ENCODE measurements around the gene TMEM215.
"Not testable (repeated sequence)": the region's sequence is repeated elsewhere in the genome, so short reads cannot be mapped to it uniquely, and the experiment has no call there.

TMEM215 gene

DNA sequence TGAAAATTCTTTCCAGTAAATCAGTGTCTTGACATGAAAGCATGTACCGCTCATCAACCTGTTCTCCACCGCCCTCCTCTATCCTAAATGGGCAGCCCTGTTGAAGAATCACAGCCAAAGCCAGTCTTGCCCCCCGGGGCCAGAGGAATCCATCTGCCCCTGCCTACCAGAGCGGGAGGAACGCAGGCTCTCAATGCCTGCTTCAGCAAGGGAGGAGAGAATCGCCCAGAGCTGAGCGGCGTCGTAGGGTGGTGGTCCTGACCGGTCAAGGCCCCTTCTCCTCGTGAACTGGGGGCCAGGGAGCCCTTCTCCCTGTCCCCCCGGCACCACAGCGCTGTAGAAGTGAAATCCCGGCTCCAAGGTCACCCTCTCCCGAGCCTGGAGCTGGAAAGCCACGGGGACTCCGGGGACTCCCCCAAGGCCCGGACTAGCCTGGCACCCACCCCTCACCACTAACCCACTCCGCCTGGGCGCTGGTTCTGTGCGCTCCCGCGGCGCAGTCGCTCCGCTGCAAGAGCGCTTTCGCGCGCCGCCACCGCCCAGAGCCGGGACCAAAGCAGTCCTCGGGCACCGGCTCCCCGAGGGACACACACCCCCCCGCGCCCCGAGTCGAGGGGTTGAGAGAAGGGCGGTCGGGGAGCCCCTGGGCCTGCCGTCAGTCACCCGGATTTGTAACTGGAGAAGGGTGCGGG, 718 bp upstream of the TMEM215 start:
- Histone ChIP-seq H3K9ac (ENCODE audit: low read length) (peak overlapping the region; percentile 28), H3K27me3 (ENCODE audit: control insufficient read depth, insufficient read depth, low read length) (peaks cover 78% of the 10 kb centered on the region)

DNA sequence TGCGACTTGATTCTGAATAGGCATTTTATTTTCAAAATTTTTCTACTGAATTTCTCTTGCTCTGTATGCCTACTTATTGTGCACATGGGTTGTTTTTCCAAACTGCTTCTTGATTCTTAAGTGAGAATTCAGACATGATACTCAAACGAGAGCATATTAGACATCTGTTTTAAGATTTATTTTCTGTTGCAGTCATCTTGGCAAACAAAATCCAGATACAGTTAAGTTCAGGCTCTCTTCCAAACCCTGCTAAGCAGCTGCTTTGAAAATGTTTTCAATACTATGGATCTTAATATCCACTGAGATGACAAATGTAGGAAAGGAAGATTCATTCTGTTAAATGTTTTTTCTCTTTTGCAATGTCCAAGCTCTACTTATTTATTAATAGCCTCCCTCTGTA, 4.5 kb downstream of the TMEM215 start:
- Histone ChIP-seq H3K9ac (ENCODE audit: low read length) (no peak overlapping the region), H3K4me1 (ENCODE audit: control insufficient read depth, low read depth, low read length) (no peaks in the 10 kb centered on the region), H3K9me3 (ENCODE audit: control insufficient read depth, low read depth, low read length) (no peaks in the 10 kb centered on the region), H3K36me3 (ENCODE audit: control insufficient read depth, low read depth, low read length) (no peaks in the 10 kb centered on the region), H3K4me3 (ENCODE audit: low read length) (no peak overlapping the region), H3K27me3 (ENCODE audit: control insufficient read depth, insufficient read depth, low read length) (peaks cover 48% of the 10 kb centered on the region), H3K27ac (ENCODE audit: low read length) (no peak overlapping the region)

More for the DNA sequence above, 718 bp upstream of the TMEM215 start:
- no peak overlapping the region for H3K27ac ChIP-seq (ENCODE audit: low read length)
- H3K36me3 ChIP-seq (ENCODE audit: control insufficient read depth, low read depth, low read length) = no peaks in the 10 kb centered on the region
- no peaks in the 10 kb centered on the region for H3K9me3 ChIP-seq (ENCODE audit: control insufficient read depth, low read depth, low read length)
- H3K4me1 ChIP-seq (ENCODE audit: control insufficient read depth, low read depth, low read length) = no peaks in the 10 kb centered on the region
- H3K4me3 ChIP-seq (ENCODE audit: low read length) = peak overlapping the region; percentile 89

- not testable (repeated sequence) for H3K9me3 ChIP-seq (ENCODE audit: control insufficient read depth, low read depth, low read length); H3K4me3 ChIP-seq (ENCODE audit: low read length); H3K9ac ChIP-seq (ENCODE audit: low read length); H3K4me1 ChIP-seq (ENCODE audit: control insufficient read depth, low read depth, low read length); H3K27me3 ChIP-seq (ENCODE audit: control insufficient read depth, insufficient read depth, low read length); H3K36me3 ChIP-seq (ENCODE audit: control insufficient read depth, low read depth, low read length); H3K27ac ChIP-seq (ENCODE audit: low read length)
Observed at GRCh38 chr9:32796015-32796414, 12.7 kb downstream of the TMEM215 start.

DNA sequence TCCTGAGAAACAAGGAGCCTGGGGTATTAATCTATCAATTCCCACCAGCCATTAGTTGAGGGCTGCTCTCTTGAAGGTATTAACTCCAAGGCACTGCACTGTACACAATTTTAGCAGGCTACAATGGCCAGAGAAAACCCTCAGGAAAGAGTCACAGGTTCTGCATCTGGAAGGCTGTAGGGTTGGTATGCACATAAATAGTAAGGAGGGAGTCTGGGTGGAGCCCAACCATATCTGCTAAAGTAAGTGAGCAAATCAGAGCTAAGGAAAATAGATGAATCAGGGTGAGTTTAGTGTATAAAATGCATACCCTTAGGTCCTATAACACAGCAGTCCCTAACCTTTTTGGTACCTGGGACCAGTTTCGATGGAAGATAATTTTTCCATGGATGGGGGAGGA, 18.2 kb downstream of the TMEM215 start:
- Histone ChIP-seq H3K9me3 (ENCODE audit: control insufficient read depth, low read depth, low read length) (peaks cover 3% of the 10 kb centered on the region), H3K4me1 (ENCODE audit: control insufficient read depth, low read depth, low read length) (no peaks in the 10 kb centered on the region), H3K4me3 (ENCODE audit: low read length) (no peak overlapping the region), H3K36me3 (ENCODE audit: control insufficient read depth, low read depth, low read length) (no peaks in the 10 kb centered on the region), H3K27ac (ENCODE audit: low read length) (no peak overlapping the region), H3K27me3 (ENCODE audit: control insufficient read depth, insufficient read depth, low read length) (no peaks in the 10 kb centered on the region), H3K9ac (ENCODE audit: low read length) (no peak overlapping the region)

GRCh38 chr9:32807217-32807616, 23.9 kb downstream of the TMEM215 start:
- no peaks in the 10 kb centered on the region for H3K36me3 ChIP-seq (ENCODE audit: control insufficient read depth, low read depth, low read length)
- H3K4me1 ChIP-seq (ENCODE audit: control insufficient read depth, low read depth, low read length) = no peaks in the 10 kb centered on the region
- peaks cover 14% of the 10 kb centered on the region for H3K9me3 ChIP-seq (ENCODE audit: control insufficient read depth, low read depth, low read length)
- H3K27me3 ChIP-seq (ENCODE audit: control insufficient read depth, insufficient read depth, low read length) = no peaks in the 10 kb centered on the region
- H3K27ac ChIP-seq (ENCODE audit: low read length) = no peak overlapping the region
- no peak overlapping the region for H3K4me3 ChIP-seq (ENCODE audit: low read length)
- no peak overlapping the region for H3K9ac ChIP-seq (ENCODE audit: low read length)

- Histone ChIP-seq H3K36me3 (ENCODE audit: control insufficient read depth, low read depth, low read length) (no peaks in the 10 kb centered on the region), H3K9ac (ENCODE audit: low read length) (no peak overlapping the region), H3K4me3 (ENCODE audit: low read length) (no peak overlapping the region), H3K27ac (ENCODE audit: low read length) (no peak overlapping the region), H3K9me3 (ENCODE audit: control insufficient read depth, low read depth, low read length) (peaks cover 14% of the 10 kb centered on the region), H3K4me1 (ENCODE audit: control insufficient read depth, low read depth, low read length) (no peaks in the 10 kb centered on the region), H3K27me3 (ENCODE audit: control insufficient read depth, insufficient read depth, low read length) (no peaks in the 10 kb centered on the region)
Observed at GRCh38 chr9:32811246-32811645, 27.9 kb downstream of the TMEM215 start.

DNA sequence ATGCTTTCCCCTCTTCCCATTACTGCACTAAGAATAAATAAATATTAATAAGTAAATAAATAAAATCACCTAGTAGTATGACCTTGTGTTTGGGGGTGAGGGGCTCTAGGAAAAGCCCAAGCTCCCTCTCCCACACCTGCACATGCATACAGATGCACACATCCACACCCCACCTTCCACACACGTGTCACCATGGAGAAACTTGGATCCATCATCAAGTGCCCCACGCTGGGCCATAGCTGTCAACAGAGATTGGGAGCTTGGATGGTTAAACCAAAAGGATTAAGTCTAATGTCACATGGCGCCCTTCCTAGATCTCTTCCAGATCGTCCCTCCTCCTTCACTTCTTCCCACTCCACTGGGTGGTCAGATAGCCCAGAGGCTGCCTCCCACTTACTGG, 37.0 kb downstream of the TMEM215 start:
- Histone ChIP-seq H3K9ac (ENCODE audit: low read length) (no peak overlapping the region), H3K4me3 (ENCODE audit: low read length) (no peak overlapping the region), H3K27me3 (ENCODE audit: control insufficient read depth, insufficient read depth, low read length) (no peaks in the 10 kb centered on the region), H3K27ac (ENCODE audit: low read length) (no peak overlapping the region), H3K4me1 (ENCODE audit: control insufficient read depth, low read depth, low read length) (no peaks in the 10 kb centered on the region), H3K36me3 (ENCODE audit: control insufficient read depth, low read depth, low read length) (no peaks in the 10 kb centered on the region), H3K9me3 (ENCODE audit: control insufficient read depth, low read depth, low read length) (no peaks in the 10 kb centered on the region)

- H3K9ac ChIP-seq (ENCODE audit: low read length) = no peak overlapping the region
- no peaks in the 10 kb centered on the region for H3K36me3 ChIP-seq (ENCODE audit: control insufficient read depth, low read depth, low read length)
- H3K9me3 ChIP-seq (ENCODE audit: control insufficient read depth, low read depth, low read length) = no peaks in the 10 kb centered on the region
- H3K4me3 ChIP-seq (ENCODE audit: low read length) = no peak overlapping the region
- H3K4me1 ChIP-seq (ENCODE audit: control insufficient read depth, low read depth, low read length) = no peaks in the 10 kb centered on the region
- H3K27ac ChIP-seq (ENCODE audit: low read length) = no peak overlapping the region
- H3K27me3 ChIP-seq (ENCODE audit: control insufficient read depth, insufficient read depth, low read length) = no peaks in the 10 kb centered on the region
Observed at GRCh38 chr9:32823101-32823500, 39.8 kb downstream of the TMEM215 start.

GRCh38 chr9:32823551-32823950, 40.2 kb downstream of the TMEM215 start:
- Histone ChIP-seq H3K4me1 (ENCODE audit: control insufficient read depth, low read depth, low read length) (no peaks in the 10 kb centered on the region), H3K9me3 (ENCODE audit: control insufficient read depth, low read depth, low read length) (no peaks in the 10 kb centered on the region), H3K9ac (ENCODE audit: low read length) (no peak overlapping the region), H3K27me3 (ENCODE audit: control insufficient read depth, insufficient read depth, low read length) (no peaks in the 10 kb centered on the region), H3K4me3 (ENCODE audit: low read length) (no peak overlapping the region), H3K36me3 (ENCODE audit: control insufficient read depth, low read depth, low read length) (no peaks in the 10 kb centered on the region), H3K27ac (ENCODE audit: low read length) (no peak overlapping the region)

DNA sequence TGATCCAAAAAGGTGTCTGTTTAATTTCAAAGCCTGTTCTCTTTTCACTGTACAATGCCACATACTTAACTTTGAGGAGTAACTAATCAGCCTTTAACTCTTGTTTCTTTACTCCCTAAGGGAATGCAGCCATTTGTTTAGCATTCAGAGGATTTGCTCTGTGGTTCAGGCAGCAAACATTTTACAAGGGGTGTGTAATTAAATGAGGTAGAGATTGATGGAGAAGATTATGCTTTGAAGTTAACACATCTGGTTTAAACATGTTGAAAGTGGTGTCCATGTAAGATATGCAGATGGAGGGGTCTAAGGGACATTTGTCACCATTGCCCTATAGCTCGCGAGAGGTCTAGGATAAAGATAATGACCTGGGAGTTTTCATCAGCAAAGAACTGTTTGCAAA, 41.9 kb downstream of the TMEM215 start:
- no peak overlapping the region for H3K4me3 ChIP-seq (ENCODE audit: low read length)
- H3K9ac ChIP-seq (ENCODE audit: low read length) = no peak overlapping the region
- no peaks in the 10 kb centered on the region for H3K27me3 ChIP-seq (ENCODE audit: control insufficient read depth, insufficient read depth, low read length)
- H3K9me3 ChIP-seq (ENCODE audit: control insufficient read depth, low read depth, low read length) = no peaks in the 10 kb centered on the region
- no peak overlapping the region for H3K27ac ChIP-seq (ENCODE audit: low read length)
- H3K4me1 ChIP-seq (ENCODE audit: control insufficient read depth, low read depth, low read length) = peaks cover 3% of the 10 kb centered on the region
- no peaks in the 10 kb centered on the region for H3K36me3 ChIP-seq (ENCODE audit: control insufficient read depth, low read depth, low read length)

GRCh38 chr9:32828861-32829260, 45.5 kb downstream of the TMEM215 start:
- H3K4me3 ChIP-seq (ENCODE audit: low read length) = no peak overlapping the region
- H3K27me3 ChIP-seq (ENCODE audit: control insufficient read depth, insufficient read depth, low read length) = no peaks in the 10 kb centered on the region
- no peaks in the 10 kb centered on the region for H3K36me3 ChIP-seq (ENCODE audit: control insufficient read depth, low read depth, low read length)
- H3K9ac ChIP-seq (ENCODE audit: low read length) = no peak overlapping the region
- no peaks in the 10 kb centered on the region for H3K9me3 ChIP-seq (ENCODE audit: control insufficient read depth, low read depth, low read length)
- peaks cover 3% of the 10 kb centered on the region for H3K4me1 ChIP-seq (ENCODE audit: control insufficient read depth, low read depth, low read length)
- H3K27ac ChIP-seq (ENCODE audit: low read length) = no peak overlapping the region

DNA sequence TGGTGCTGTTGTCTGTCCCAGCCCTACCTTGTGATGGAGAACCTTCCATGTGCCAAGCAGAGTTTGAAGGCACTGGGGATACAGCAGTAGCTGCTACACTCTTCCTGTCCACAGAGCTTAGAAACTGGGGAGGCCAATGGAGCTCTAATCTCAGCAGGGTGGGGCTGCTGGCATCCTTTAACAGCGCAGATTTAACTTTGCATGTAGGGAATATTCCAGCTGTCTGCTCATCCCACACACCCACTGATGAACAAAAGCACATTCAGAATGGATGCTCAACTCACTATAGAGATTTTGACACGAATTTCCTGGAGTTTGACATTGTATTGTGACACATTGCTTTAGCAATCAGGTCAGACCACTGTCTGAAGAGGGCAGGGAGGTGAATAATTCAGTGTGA, 49.0 kb downstream of the TMEM215 start:
- Histone ChIP-seq H3K9me3 (ENCODE audit: control insufficient read depth, low read depth, low read length) (no peaks in the 10 kb centered on the region), H3K9ac (ENCODE audit: low read length) (no peak overlapping the region), H3K27ac (ENCODE audit: low read length) (no peak overlapping the region)

More for the DNA sequence above, 49.0 kb downstream of the TMEM215 start:
- Histone ChIP-seq H3K27me3 (ENCODE audit: control insufficient read depth, insufficient read depth, low read length) (no peaks in the 10 kb centered on the region), H3K4me1 (ENCODE audit: control insufficient read depth, low read depth, low read length) (peaks cover 3% of the 10 kb centered on the region), H3K4me3 (ENCODE audit: low read length) (no peak overlapping the region), H3K36me3 (ENCODE audit: control insufficient read depth, low read depth, low read length) (no peaks in the 10 kb centered on the region)
